ENCODE results near the gene RBM19. TPM values are rescaled to one million over a fixed set of nuclear protein-coding genes. Genes with fewer than 3 reads are reported as not detected.

The RBM19 gene
- polyA plus RNA-seq, 1 donor from 2014 or later, result 16.5 TPM

GRCh38 chr12:113897406-113897805 lies 68.7 kb downstream of the RBM19 start:
- no peaks in the 10 kb centered on the region for H3K9me3 Mint-ChIP-seq
- no peak overlapping the region for H3K27ac Mint-ChIP-seq
- no peak overlapping the region for H3K4me3 Mint-ChIP-seq
- H3K4me1 Mint-ChIP-seq, result no peaks in the 10 kb centered on the region
- no peaks in the 10 kb centered on the region for H3K27me3 Mint-ChIP-seq
- H3K36me3 Mint-ChIP-seq, result peaks cover 11% of the 10 kb centered on the region

GRCh38 chr12:113896841-113897240 lies 69.3 kb downstream of the RBM19 start:
- H3K4me3 Mint-ChIP-seq, result no peak overlapping the region
- H3K9me3 Mint-ChIP-seq, result no peaks in the 10 kb centered on the region
- H3K27me3 Mint-ChIP-seq, result no peaks in the 10 kb centered on the region
- no peaks in the 10 kb centered on the region for H3K4me1 Mint-ChIP-seq
- H3K27ac Mint-ChIP-seq, result no peak overlapping the region
- peaks cover 10% of the 10 kb centered on the region for H3K36me3 Mint-ChIP-seq

- Mint-ChIP-seq H3K27me3 (no peaks in the 10 kb centered on the region), H3K4me1 (no peaks in the 10 kb centered on the region), H3K4me3 (no peak overlapping the region), H3K27ac (no peak overlapping the region), H3K9me3 (no peaks in the 10 kb centered on the region), H3K36me3 (peaks cover 8% of the 10 kb centered on the region)
Observed at GRCh38 chr12:113896194-113896593, 69.9 kb downstream of the RBM19 start.

- Mint-ChIP-seq H3K4me1 (no peaks in the 10 kb centered on the region), H3K36me3 (peaks cover 8% of the 10 kb centered on the region), H3K4me3 (no peak overlapping the region), H3K9me3 (no peaks in the 10 kb centered on the region), H3K27me3 (no peaks in the 10 kb centered on the region), H3K27ac (no peak overlapping the region)
Observed at GRCh38 chr12:113895176-113895575, 70.9 kb downstream of the RBM19 start.

- H3K9me3 Mint-ChIP-seq, result no peaks in the 10 kb centered on the region
- peaks cover 8% of the 10 kb centered on the region for H3K36me3 Mint-ChIP-seq
- no peaks in the 10 kb centered on the region for H3K4me1 Mint-ChIP-seq
- no peak overlapping the region for H3K27ac Mint-ChIP-seq
- H3K27me3 Mint-ChIP-seq, result no peaks in the 10 kb centered on the region
- H3K4me3 Mint-ChIP-seq, result no peak overlapping the region
Observed at GRCh38 chr12:113894697-113895096, 71.4 kb downstream of the RBM19 start.

GRCh38 chr12:113893221-113893620 lies 72.9 kb downstream of the RBM19 start:
- H3K4me1 Mint-ChIP-seq, result no peaks in the 10 kb centered on the region
- peaks cover 14% of the 10 kb centered on the region for H3K36me3 Mint-ChIP-seq
- no peak overlapping the region for H3K27ac Mint-ChIP-seq
- no peak overlapping the region for H3K4me3 Mint-ChIP-seq
- H3K27me3 Mint-ChIP-seq, result no peaks in the 10 kb centered on the region
- H3K9me3 Mint-ChIP-seq, result no peaks in the 10 kb centered on the region

GRCh38 chr12:113892556-113892955 lies 73.6 kb downstream of the RBM19 start:
- Mint-ChIP-seq H3K9me3 (no peaks in the 10 kb centered on the region), H3K4me3 (no peak overlapping the region), H3K4me1 (no peaks in the 10 kb centered on the region), H3K27me3 (no peaks in the 10 kb centered on the region), H3K36me3 (peaks cover 10% of the 10 kb centered on the region), H3K27ac (no peak overlapping the region)

- Mint-ChIP-seq H3K9me3 (no peaks in the 10 kb centered on the region), H3K4me3 (no peak overlapping the region), H3K27ac (no peak overlapping the region), H3K36me3 (peaks cover 8% of the 10 kb centered on the region), H3K27me3 (no peaks in the 10 kb centered on the region), H3K4me1 (no peaks in the 10 kb centered on the region)
Observed at GRCh38 chr12:113891739-113892520, 74.2 kb downstream of the RBM19 start.

GRCh38 chr12:113891167-113891692 lies 74.9 kb downstream of the RBM19 start:
- Mint-ChIP-seq H3K36me3 (peaks cover 12% of the 10 kb centered on the region), H3K27me3 (no peaks in the 10 kb centered on the region), H3K4me1 (no peaks in the 10 kb centered on the region), H3K9me3 (no peaks in the 10 kb centered on the region), H3K4me3 (no peak overlapping the region), H3K27ac (no peak overlapping the region)

GRCh38 chr12:113889891-113890581 lies 76.1 kb downstream of the RBM19 start:
- Mint-ChIP-seq H3K36me3 (peaks cover 16% of the 10 kb centered on the region), H3K4me1 (peaks cover 0 to 1% (median 0%) of the 10 kb centered on the region in 3 donors), H3K4me3 (no peak overlapping the region), H3K27me3 (no peaks in the 10 kb centered on the region), H3K27ac (no peak overlapping the region), H3K9me3 (peaks cover 0 to 1% (median 0%) of the 10 kb centered on the region in 3 donors)

GRCh38 chr12:113889076-113889475 lies 77.0 kb downstream of the RBM19 start:
- H3K4me3 Mint-ChIP-seq, result no peak overlapping the region
- H3K9me3 Mint-ChIP-seq, result peaks cover 0 to 5% (median 0%) of the 10 kb centered on the region in 3 donors
- peaks cover 20% of the 10 kb centered on the region for H3K36me3 Mint-ChIP-seq
- peaks cover 0 to 1% (median 0%) of the 10 kb centered on the region in 3 donors for H3K4me1 Mint-ChIP-seq
- H3K27me3 Mint-ChIP-seq, result no peaks in the 10 kb centered on the region
- H3K27ac Mint-ChIP-seq, result peak overlapping the region in 1 of 3 donors; percentile 82

- H3K4me1 Mint-ChIP-seq, result peaks cover 0 to 1% (median 0%) of the 10 kb centered on the region in 3 donors
- no peaks in the 10 kb centered on the region for H3K27me3 Mint-ChIP-seq
- H3K36me3 Mint-ChIP-seq, result peaks cover 20% of the 10 kb centered on the region
Observed at GRCh38 chr12:113888435-113888834, 77.7 kb downstream of the RBM19 start.

GRCh38 chr12:113887906-113888305 lies 78.2 kb downstream of the RBM19 start:
- Mint-ChIP-seq H3K27ac (no peak overlapping the region), H3K4me3 (no peak overlapping the region), H3K4me1 (peaks cover 0 to 1% (median 0%) of the 10 kb centered on the region in 3 donors), H3K27me3 (no peaks in the 10 kb centered on the region), H3K9me3 (peaks cover 0 to 5% (median 0%) of the 10 kb centered on the region in 3 donors), H3K36me3 (peaks cover 23% of the 10 kb centered on the region)

More at GRCh38 chr12:113888435-113888834, 77.7 kb downstream of the RBM19 start:
- H3K4me3 Mint-ChIP-seq, result no peak overlapping the region
- H3K27ac Mint-ChIP-seq, result no peak overlapping the region
- peaks cover 0 to 5% (median 0%) of the 10 kb centered on the region in 3 donors for H3K9me3 Mint-ChIP-seq

GRCh38 chr12:113886721-113887120 lies 79.4 kb downstream of the RBM19 start:
- Mint-ChIP-seq H3K27ac (no peak overlapping the region), H3K36me3 (peaks cover 26% of the 10 kb centered on the region), H3K27me3 (no peaks in the 10 kb centered on the region), H3K4me3 (no peak overlapping the region), H3K4me1 (peaks cover 0 to 3% (median 0%) of the 10 kb centered on the region in 3 donors), H3K9me3 (peaks cover 0 to 5% (median 0%) of the 10 kb centered on the region in 3 donors)

- H3K36me3 Mint-ChIP-seq, result peaks cover 25% of the 10 kb centered on the region
- H3K27ac Mint-ChIP-seq, result no peak overlapping the region
- no peaks in the 10 kb centered on the region for H3K27me3 Mint-ChIP-seq
- peaks cover 0 to 5% (median 0%) of the 10 kb centered on the region in 3 donors for H3K9me3 Mint-ChIP-seq
- peaks cover 0 to 3% (median 0%) of the 10 kb centered on the region in 3 donors for H3K4me1 Mint-ChIP-seq
- no peak overlapping the region for H3K4me3 Mint-ChIP-seq
Observed at GRCh38 chr12:113884392-113884791, 81.7 kb downstream of the RBM19 start.

Data from IgD-negative memory B cell (primary cell).